ENCODE measurements around the gene MRC1. TPM values are rescaled to one million over a fixed set of nuclear protein-coding genes. Genes with fewer than 3 reads are reported as not detected.

MRC1 gene
- total RNA-seq, 1 experiment from 2014 or later: 0.37 TPM

DNA sequence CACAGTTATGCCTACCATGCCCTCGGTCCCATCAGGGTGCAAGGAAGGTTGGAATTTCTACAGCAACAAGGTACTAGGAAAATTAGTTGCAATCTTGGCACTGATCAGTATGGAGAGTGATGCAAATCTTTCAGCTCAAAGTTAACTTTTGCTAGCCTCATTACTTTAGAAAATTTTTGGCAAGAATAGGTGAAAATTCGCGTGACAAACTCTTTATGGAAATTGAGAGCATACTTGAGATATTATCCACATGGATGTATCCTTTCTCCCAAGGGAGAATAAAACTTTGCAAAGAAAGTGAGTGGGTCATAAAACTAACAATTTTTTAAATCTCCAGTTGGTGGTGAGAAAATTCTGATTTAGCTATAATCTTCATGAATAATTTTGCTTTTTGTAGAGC is 71.5 kb downstream of the MRC1 start (continued):
- TF ChIP-seq, protein P1, sequence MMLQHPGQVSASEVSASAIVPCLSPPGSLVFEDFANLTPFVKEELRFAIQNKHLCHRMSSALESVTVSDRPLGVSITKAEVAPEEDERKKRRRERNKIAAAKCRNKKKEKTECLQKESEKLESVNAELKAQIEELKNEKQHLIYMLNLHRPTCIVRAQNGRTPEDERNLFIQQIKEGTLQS (IDR thresholded peaks at IDR 0.05): no peak

DNA sequence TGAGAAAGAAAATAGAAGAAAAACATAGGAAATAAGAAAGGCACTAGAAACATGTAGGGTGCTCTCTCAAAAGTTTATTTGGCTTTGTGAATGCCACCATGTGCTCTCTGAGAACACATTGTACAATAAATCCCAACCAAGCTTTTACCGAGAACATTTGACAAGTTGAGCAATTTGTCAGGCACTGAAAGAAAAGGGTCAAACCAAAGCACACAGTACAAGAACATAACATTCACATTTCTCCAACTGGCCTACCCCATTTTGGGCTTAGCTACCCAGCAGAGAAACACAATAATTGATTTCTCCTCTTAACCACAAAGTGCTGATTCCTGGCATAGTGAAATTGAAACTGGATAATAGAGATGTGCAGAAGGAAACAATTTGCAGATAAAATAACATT is 73.4 kb downstream of the MRC1 start:
- ATAC-seq: no peak
- H2AFZ ChIP-seq (ENCODE audit: low read depth, low read length, poor library complexity, severe bottlenecking): no peak overlapping the region
- POLR2A ChIA-PET: no interaction called here
- RAD21 ChIA-PET (ENCODE audit: low non-redundant PET in 1 of 2, low total read pairs in 2 of 2, uncharacterized antibody in 2 of 2, unreplicated experiment in 2 of 2): no interaction called here
- H3K4me1 ChIP-seq (ENCODE audit: control insufficient read depth in 1 of 2, insufficient read depth in 2 of 2, low read length in 2 of 2): no peaks in the 10 kb centered on the region
- intact Hi-C loops (cut with micrococcal nuclease): no loop called here
- no peaks in the 10 kb centered on the region for H3K9me2 ChIP-seq (ENCODE audit: insufficient read depth)
- no peak overlapping the region for H3K9ac ChIP-seq (ENCODE audit: low read length)
- no peaks in the 10 kb centered on the region for H3K79me2 ChIP-seq (ENCODE audit: insufficient read depth, low read length)
- TF ChIP-seq CEBPB (IDR thresholded peaks at IDR 0.05; ENCODE audit: low read depth) (no peak), TCF7L2 (IDR thresholded peaks at IDR 0.05; ENCODE audit: borderline replicate concordance, extremely low read depth, insufficient read depth, insufficient read length) (no peak), ZFX (IDR thresholded peaks at IDR 0.05) (no peak), EGR1 (IDR thresholded peaks at IDR 0.05; ENCODE audit: low read depth) (no peak), POLR2A (IDR thresholded peaks at IDR 0.05; ENCODE audit: borderline replicate concordance, extremely low read depth, insufficient read depth, insufficient read length) (no peak), SRF (IDR thresholded peaks at IDR 0.05; ENCODE audit: low read depth) (no peak)
- BruUV-seq (replicated peaks): no TSS peak
- no peaks in the 10 kb centered on the region for H3K27me3 ChIP-seq (ENCODE audit: insufficient read depth, low read length)
- no peaks in the 10 kb centered on the region for H3K9me3 ChIP-seq (ENCODE audit: control insufficient read depth in 1 of 2, insufficient read depth in 1 of 2, low read depth in 1 of 2, low read length in 2 of 2)
- CTCF ChIA-PET: no interaction called here
- DNase-seq (ENCODE audit: low read depth, low spot score): no peak
- H3K4me3 ChIP-seq (replicated peaks in 1 of 2; ENCODE audit: low read depth in 1 of 2, low read length in 2 of 2): no peak overlapping the region
- H3K36me3 ChIP-seq (ENCODE audit: control insufficient read depth in 1 of 2, insufficient read depth in 2 of 2, low read length in 2 of 2): no peaks in the 10 kb centered on the region
- H3K27ac ChIP-seq (ENCODE audit: low read depth, low read length): no peak overlapping the region
- no peak overlapping the region for H3K4me2 ChIP-seq (ENCODE audit: low read length)
- H4K20me1 ChIP-seq (ENCODE audit: insufficient read depth): no peaks in the 10 kb centered on the region

- H3K79me2 ChIP-seq (ENCODE audit: insufficient read depth, low read length): no peaks in the 10 kb centered on the region
- H3K9me2 ChIP-seq (ENCODE audit: insufficient read depth): no peaks in the 10 kb centered on the region
- H3K4me3 ChIP-seq (replicated peaks in 1 of 2; ENCODE audit: low read depth in 1 of 2, low read length in 2 of 2): no peak overlapping the region
- no peak overlapping the region for H2AFZ ChIP-seq (ENCODE audit: low read depth, low read length, poor library complexity, severe bottlenecking)
- H3K9ac ChIP-seq (ENCODE audit: low read length): no peak overlapping the region
- POLR2A ChIA-PET: no interaction called here
- H3K4me2 ChIP-seq (ENCODE audit: low read length): no peak overlapping the region
- DNase-seq (ENCODE audit: low read depth, low spot score) (no peak), ATAC-seq (no peak)
- H3K4me1 ChIP-seq (ENCODE audit: control insufficient read depth in 1 of 2, insufficient read depth in 2 of 2, low read length in 2 of 2): no peaks in the 10 kb centered on the region
- CTCF ChIA-PET: no interaction called here
- no peaks in the 10 kb centered on the region for H3K9me3 ChIP-seq (ENCODE audit: control insufficient read depth in 1 of 2, insufficient read depth in 1 of 2, low read depth in 1 of 2, low read length in 2 of 2)
- intact Hi-C loops (cut with micrococcal nuclease): no loop called here
- no peaks in the 10 kb centered on the region for H4K20me1 ChIP-seq (ENCODE audit: insufficient read depth)
- TF ChIP-seq CBX3 (IDR thresholded peaks at IDR 0.05; ENCODE audit: low read depth) (no peak), SRF (IDR thresholded peaks at IDR 0.05; ENCODE audit: low read depth) (no peak), JUND (IDR thresholded peaks at IDR 0.05) (no peak)
- TF ChIP-seq, protein P2, sequence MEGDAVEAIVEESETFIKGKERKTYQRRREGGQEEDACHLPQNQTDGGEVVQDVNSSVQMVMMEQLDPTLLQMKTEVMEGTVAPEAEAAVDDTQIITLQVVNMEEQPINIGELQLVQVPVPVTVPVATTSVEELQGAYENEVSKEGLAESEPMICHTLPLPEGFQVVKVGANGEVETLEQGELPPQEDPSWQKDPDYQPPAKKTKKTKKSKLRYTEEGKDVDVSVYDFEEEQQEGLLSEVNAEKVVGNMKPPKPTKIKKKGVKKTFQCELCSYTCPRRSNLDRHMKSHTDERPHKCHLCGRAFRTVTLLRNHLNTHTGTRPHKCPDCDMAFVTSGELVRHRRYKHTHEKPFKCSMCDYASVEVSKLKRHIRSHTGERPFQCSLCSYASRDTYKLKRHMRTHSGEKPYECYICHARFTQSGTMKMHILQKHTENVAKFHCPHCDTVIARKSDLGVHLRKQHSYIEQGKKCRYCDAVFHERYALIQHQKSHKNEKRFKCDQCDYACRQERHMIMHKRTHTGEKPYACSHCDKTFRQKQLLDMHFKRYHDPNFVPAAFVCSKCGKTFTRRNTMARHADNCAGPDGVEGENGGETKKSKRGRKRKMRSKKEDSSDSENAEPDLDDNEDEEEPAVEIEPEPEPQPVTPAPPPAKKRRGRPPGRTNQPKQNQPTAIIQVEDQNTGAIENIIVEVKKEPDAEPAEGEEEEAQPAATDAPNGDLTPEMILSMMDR (IDR thresholded peaks at IDR 0.05 in 2 of 3, conservative IDR thresholded peaks at IDR 0.05 in 1 of 3; ENCODE audit: borderline replicate concordance in 1 of 3, insufficient read depth in 1 of 3, low read depth in 2 of 3, low read length in 2 of 3): no peak
- TF ChIP-seq, protein P1 (IDR thresholded peaks at IDR 0.05): no peak
- RAD21 ChIA-PET (ENCODE audit: low non-redundant PET in 1 of 2, low total read pairs in 2 of 2, uncharacterized antibody in 2 of 2, unreplicated experiment in 2 of 2): no interaction called here
- no peaks in the 10 kb centered on the region for H3K36me3 ChIP-seq (ENCODE audit: control insufficient read depth in 1 of 2, insufficient read depth in 2 of 2, low read length in 2 of 2)
- no peaks in the 10 kb centered on the region for H3K27me3 ChIP-seq (ENCODE audit: insufficient read depth, low read length)
- no peak overlapping the region for H3K27ac ChIP-seq (ENCODE audit: low read depth, low read length)
- no TSS peak for BruUV-seq (replicated peaks)
Observed at GRCh38 chr10:17883621-17884020, 74.5 kb downstream of the MRC1 start.

Data from HCT116 (cell line).